ENCODE measurements around the gene EFCAB8.

The EFCAB8 gene

GRCh38 chr20:32889281-32889680 lies 30.6 kb downstream of the EFCAB8 start:
- Histone ChIP-seq H3K4me1 (ENCODE audit: control insufficient read depth in 1 of 2, insufficient read depth in 2 of 2, low read length in 2 of 2) (no peaks in the 10 kb centered on the region), H3K27ac (ENCODE audit: low read length) (no peak overlapping the region), H3K27me3 (ENCODE audit: low read depth, low read length) (no peaks in the 10 kb centered on the region), H3K9me3 (ENCODE audit: control insufficient read depth in 1 of 2, low read length in 2 of 2) (no peaks in the 10 kb centered on the region), H3K4me3 (ENCODE audit: low read depth in 1 of 2, low read length in 2 of 2) (no peak overlapping the region), H3K36me3 (ENCODE audit: control insufficient read depth in 1 of 2, insufficient read depth in 2 of 2, low read length in 2 of 2) (no peaks in the 10 kb centered on the region)

- Histone ChIP-seq H3K27ac (ENCODE audit: low read length) (no peak overlapping the region), H3K9me3 (ENCODE audit: control insufficient read depth in 1 of 2, low read length in 2 of 2) (no peaks in the 10 kb centered on the region), H3K4me3 (ENCODE audit: low read depth in 1 of 2, low read length in 2 of 2) (no peak overlapping the region), H3K4me1 (ENCODE audit: control insufficient read depth in 1 of 2, insufficient read depth in 2 of 2, low read length in 2 of 2) (no peaks in the 10 kb centered on the region), H3K27me3 (ENCODE audit: low read depth, low read length) (no peaks in the 10 kb centered on the region), H3K36me3 (ENCODE audit: control insufficient read depth in 1 of 2, insufficient read depth in 2 of 2, low read length in 2 of 2) (no peaks in the 10 kb centered on the region)
Measured at GRCh38 chr20:32891491-32891890, 32.8 kb downstream of the EFCAB8 start.

- Histone ChIP-seq H3K27me3 (ENCODE audit: low read depth, low read length) (no peaks in the 10 kb centered on the region), H3K4me3 (ENCODE audit: low read depth in 1 of 2, low read length in 2 of 2) (no peak overlapping the region), H3K4me1 (ENCODE audit: control insufficient read depth in 1 of 2, insufficient read depth in 2 of 2, low read length in 2 of 2) (no peaks in the 10 kb centered on the region)
Measured at GRCh38 chr20:32891926-32892660, 33.4 kb downstream of the EFCAB8 start.

GRCh38 chr20:32893263-32894025 lies 34.7 kb downstream of the EFCAB8 start:
- no peak overlapping the region for H3K4me3 ChIP-seq (ENCODE audit: low read depth in 1 of 2, low read length in 2 of 2)
- no peaks in the 10 kb centered on the region for H3K4me1 ChIP-seq (ENCODE audit: control insufficient read depth in 1 of 2, insufficient read depth in 2 of 2, low read length in 2 of 2)
- H3K27me3 ChIP-seq (ENCODE audit: low read depth, low read length), result no peaks in the 10 kb centered on the region
- H3K36me3 ChIP-seq (ENCODE audit: control insufficient read depth in 1 of 2, insufficient read depth in 2 of 2, low read length in 2 of 2), result no peaks in the 10 kb centered on the region
- H3K27ac ChIP-seq (ENCODE audit: low read length), result no peak overlapping the region
- H3K9me3 ChIP-seq (ENCODE audit: control insufficient read depth in 1 of 2, low read length in 2 of 2), result no peaks in the 10 kb centered on the region

More at GRCh38 chr20:32891926-32892660, 33.4 kb downstream of the EFCAB8 start:
- H3K27ac ChIP-seq (ENCODE audit: low read length), result no peak overlapping the region
- no peaks in the 10 kb centered on the region for H3K9me3 ChIP-seq (ENCODE audit: control insufficient read depth in 1 of 2, low read length in 2 of 2)
- H3K36me3 ChIP-seq (ENCODE audit: control insufficient read depth in 1 of 2, insufficient read depth in 2 of 2, low read length in 2 of 2), result no peaks in the 10 kb centered on the region

GRCh38 chr20:32894026-32894483 lies 35.3 kb downstream of the EFCAB8 start:
- Histone ChIP-seq H3K27ac (ENCODE audit: low read length) (no peak overlapping the region), H3K27me3 (ENCODE audit: low read depth, low read length) (no peaks in the 10 kb centered on the region), H3K4me1 (ENCODE audit: control insufficient read depth in 1 of 2, insufficient read depth in 2 of 2, low read length in 2 of 2) (no peaks in the 10 kb centered on the region), H3K4me3 (ENCODE audit: low read depth in 1 of 2, low read length in 2 of 2) (no peak overlapping the region), H3K9me3 (ENCODE audit: control insufficient read depth in 1 of 2, low read length in 2 of 2) (no peaks in the 10 kb centered on the region), H3K36me3 (ENCODE audit: control insufficient read depth in 1 of 2, insufficient read depth in 2 of 2, low read length in 2 of 2) (no peaks in the 10 kb centered on the region)

GRCh38 chr20:32894711-32895355 lies 36.1 kb downstream of the EFCAB8 start:
- no peak overlapping the region for H3K4me3 ChIP-seq (ENCODE audit: low read depth in 1 of 2, low read length in 2 of 2)
- no peaks in the 10 kb centered on the region for H3K27me3 ChIP-seq (ENCODE audit: low read depth, low read length)
- no peaks in the 10 kb centered on the region for H3K36me3 ChIP-seq (ENCODE audit: control insufficient read depth in 1 of 2, insufficient read depth in 2 of 2, low read length in 2 of 2)
- no peaks in the 10 kb centered on the region for H3K9me3 ChIP-seq (ENCODE audit: control insufficient read depth in 1 of 2, low read length in 2 of 2)
- H3K4me1 ChIP-seq (ENCODE audit: control insufficient read depth in 1 of 2, insufficient read depth in 2 of 2, low read length in 2 of 2), result no peaks in the 10 kb centered on the region
- no peak overlapping the region for H3K27ac ChIP-seq (ENCODE audit: low read length)

GRCh38 chr20:32896521-32897280 lies 38.0 kb downstream of the EFCAB8 start:
- H3K4me1 ChIP-seq (ENCODE audit: control insufficient read depth in 1 of 2, insufficient read depth in 2 of 2, low read length in 2 of 2), result no peaks in the 10 kb centered on the region
- no peaks in the 10 kb centered on the region for H3K9me3 ChIP-seq (ENCODE audit: control insufficient read depth in 1 of 2, low read length in 2 of 2)
- H3K4me3 ChIP-seq (ENCODE audit: low read depth in 1 of 2, low read length in 2 of 2), result no peak overlapping the region
- H3K27ac ChIP-seq (ENCODE audit: low read length), result no peak overlapping the region
- H3K27me3 ChIP-seq (ENCODE audit: low read depth, low read length), result no peaks in the 10 kb centered on the region
- H3K36me3 ChIP-seq (ENCODE audit: control insufficient read depth in 1 of 2, insufficient read depth in 2 of 2, low read length in 2 of 2), result no peaks in the 10 kb centered on the region

- H3K36me3 ChIP-seq (ENCODE audit: control insufficient read depth in 1 of 2, insufficient read depth in 2 of 2, low read length in 2 of 2), result no peaks in the 10 kb centered on the region
- no peaks in the 10 kb centered on the region for H3K4me1 ChIP-seq (ENCODE audit: control insufficient read depth in 1 of 2, insufficient read depth in 2 of 2, low read length in 2 of 2)
- H3K27ac ChIP-seq (ENCODE audit: low read length), result no peak overlapping the region
- no peak overlapping the region for H3K4me3 ChIP-seq (ENCODE audit: low read depth in 1 of 2, low read length in 2 of 2)
- H3K27me3 ChIP-seq (ENCODE audit: low read depth, low read length), result no peaks in the 10 kb centered on the region
- no peaks in the 10 kb centered on the region for H3K9me3 ChIP-seq (ENCODE audit: control insufficient read depth in 1 of 2, low read length in 2 of 2)
Measured at GRCh38 chr20:32898729-32899128, 40.0 kb downstream of the EFCAB8 start.

GRCh38 chr20:32902456-32903420 lies 44.0 kb downstream of the EFCAB8 start:
- H3K4me3 ChIP-seq (ENCODE audit: low read depth in 1 of 2, low read length in 2 of 2), result no peak overlapping the region
- no peak overlapping the region for H3K27ac ChIP-seq (ENCODE audit: low read length)
- no peaks in the 10 kb centered on the region for H3K4me1 ChIP-seq (ENCODE audit: control insufficient read depth in 1 of 2, insufficient read depth in 2 of 2, low read length in 2 of 2)
- H3K36me3 ChIP-seq (ENCODE audit: control insufficient read depth in 1 of 2, insufficient read depth in 2 of 2, low read length in 2 of 2), result no peaks in the 10 kb centered on the region
- H3K27me3 ChIP-seq (ENCODE audit: low read depth, low read length), result no peaks in the 10 kb centered on the region
- H3K9me3 ChIP-seq (ENCODE audit: control insufficient read depth in 1 of 2, low read length in 2 of 2), result no peaks in the 10 kb centered on the region

- H3K36me3 ChIP-seq (ENCODE audit: control insufficient read depth in 1 of 2, insufficient read depth in 2 of 2, low read length in 2 of 2), result no peaks in the 10 kb centered on the region
- no peak overlapping the region for H3K27ac ChIP-seq (ENCODE audit: low read length)
- no peaks in the 10 kb centered on the region for H3K9me3 ChIP-seq (ENCODE audit: control insufficient read depth in 1 of 2, low read length in 2 of 2)
- H3K4me1 ChIP-seq (ENCODE audit: control insufficient read depth in 1 of 2, insufficient read depth in 2 of 2, low read length in 2 of 2), result no peaks in the 10 kb centered on the region
- no peak overlapping the region for H3K4me3 ChIP-seq (ENCODE audit: low read depth in 1 of 2, low read length in 2 of 2)
- no peaks in the 10 kb centered on the region for H3K27me3 ChIP-seq (ENCODE audit: low read depth, low read length)
Measured at GRCh38 chr20:32903666-32904175, 45.0 kb downstream of the EFCAB8 start.
